ENCODE data around the gene SH2D3C. TPM values are rescaled to one million over a fixed set of nuclear protein-coding genes. Genes with fewer than 3 reads are reported as not detected.

Gene SH2D3C
- total RNA-seq, 4 donors from 2014 or later: 0.38 to 4.8 (median 2.8) TPM

DNA sequence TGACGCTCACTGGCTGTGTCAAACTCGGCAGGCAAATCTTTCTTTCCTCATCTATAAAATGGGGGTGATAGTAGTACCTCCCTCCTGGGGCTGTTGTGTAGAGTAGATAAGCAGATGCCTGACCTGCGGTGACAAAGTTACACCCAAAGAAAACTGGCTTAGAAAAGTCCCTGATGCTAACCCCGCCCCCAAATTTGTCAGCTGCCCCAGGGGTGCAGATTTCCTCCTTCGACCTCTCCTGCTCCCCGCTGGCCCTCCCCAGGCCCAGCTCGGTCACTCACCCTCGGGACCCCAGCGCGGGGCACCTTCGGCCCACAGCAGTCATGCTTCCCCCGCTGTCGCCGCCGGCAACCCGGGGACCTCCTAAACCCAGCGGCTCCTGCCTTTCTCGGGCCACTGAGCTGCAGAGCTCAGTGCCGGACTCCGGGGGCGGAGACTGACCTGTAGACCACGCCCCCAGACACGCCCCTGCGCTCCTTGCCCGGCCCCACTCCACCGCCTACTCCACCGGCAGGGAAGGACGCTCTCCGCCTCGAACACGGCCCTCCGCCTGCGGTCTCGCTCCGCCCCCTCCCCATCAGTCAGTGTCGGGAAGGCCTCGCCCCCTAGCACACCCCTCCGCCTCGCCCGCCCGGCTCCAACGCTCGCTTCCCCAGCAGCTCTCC, 7.4 kb downstream of the SH2D3C start:
- WGBS, 2 donors: 0 to 33% methylated on average over 1 to 14 of the region's 43 CpGs
- Histone ChIP-seq H3K27me3 (no peaks in the 10 kb centered on the region), H3K36me3 (no peaks in the 10 kb centered on the region), H3K4me3 (peak overlapping the region; percentile 39 to 77 (median 56)), H3K4me1 (peaks cover 5 to 63% (median 30%) of the 10 kb centered on the region in 3 donors), H3K27ac (peak overlapping the region; percentile 73 to 82 (median 82)), H3K9me3 (no peaks in the 10 kb centered on the region)
- peak in 2 of 4 donors; percentile 53 to 61 for TF ChIP-seq POLR2A (IDR thresholded peaks at IDR 0.05)
- TF ChIP-seq, protein P1, sequence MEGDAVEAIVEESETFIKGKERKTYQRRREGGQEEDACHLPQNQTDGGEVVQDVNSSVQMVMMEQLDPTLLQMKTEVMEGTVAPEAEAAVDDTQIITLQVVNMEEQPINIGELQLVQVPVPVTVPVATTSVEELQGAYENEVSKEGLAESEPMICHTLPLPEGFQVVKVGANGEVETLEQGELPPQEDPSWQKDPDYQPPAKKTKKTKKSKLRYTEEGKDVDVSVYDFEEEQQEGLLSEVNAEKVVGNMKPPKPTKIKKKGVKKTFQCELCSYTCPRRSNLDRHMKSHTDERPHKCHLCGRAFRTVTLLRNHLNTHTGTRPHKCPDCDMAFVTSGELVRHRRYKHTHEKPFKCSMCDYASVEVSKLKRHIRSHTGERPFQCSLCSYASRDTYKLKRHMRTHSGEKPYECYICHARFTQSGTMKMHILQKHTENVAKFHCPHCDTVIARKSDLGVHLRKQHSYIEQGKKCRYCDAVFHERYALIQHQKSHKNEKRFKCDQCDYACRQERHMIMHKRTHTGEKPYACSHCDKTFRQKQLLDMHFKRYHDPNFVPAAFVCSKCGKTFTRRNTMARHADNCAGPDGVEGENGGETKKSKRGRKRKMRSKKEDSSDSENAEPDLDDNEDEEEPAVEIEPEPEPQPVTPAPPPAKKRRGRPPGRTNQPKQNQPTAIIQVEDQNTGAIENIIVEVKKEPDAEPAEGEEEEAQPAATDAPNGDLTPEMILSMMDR (IDR thresholded peaks at IDR 0.05): peak in 1 of 6 experiments; percentile 12
- intact Hi-C loops (cut with DNase I): no loop called here
- DNase-seq: peak; percentile 92

- peak overlapping the region; percentile 39 to 77 (median 56) for H3K4me3 ChIP-seq
- intact Hi-C loops (cut with DNase I): no loop called here
- H3K27me3 ChIP-seq: no peaks in the 10 kb centered on the region
- peaks cover 5 to 65% (median 33%) of the 10 kb centered on the region in 3 donors for H3K4me1 ChIP-seq
- no peaks in the 10 kb centered on the region for H3K36me3 ChIP-seq
- peak overlapping the region; percentile 73 to 82 (median 82) for H3K27ac ChIP-seq
- no peaks in the 10 kb centered on the region for H3K9me3 ChIP-seq
- no peak for TF ChIP-seq POLR2A (IDR thresholded peaks at IDR 0.05)
- TF ChIP-seq, protein P1 (IDR thresholded peaks at IDR 0.05): no peak
- WGBS, 2 donors: 51 to 60% methylated on average over 1 to 3 of the region's 3 CpGs
- no peak for DNase-seq
These were observed 7.9 kb downstream of the SH2D3C start for GRCh38 chr9:127770583-127770904.

DNA sequence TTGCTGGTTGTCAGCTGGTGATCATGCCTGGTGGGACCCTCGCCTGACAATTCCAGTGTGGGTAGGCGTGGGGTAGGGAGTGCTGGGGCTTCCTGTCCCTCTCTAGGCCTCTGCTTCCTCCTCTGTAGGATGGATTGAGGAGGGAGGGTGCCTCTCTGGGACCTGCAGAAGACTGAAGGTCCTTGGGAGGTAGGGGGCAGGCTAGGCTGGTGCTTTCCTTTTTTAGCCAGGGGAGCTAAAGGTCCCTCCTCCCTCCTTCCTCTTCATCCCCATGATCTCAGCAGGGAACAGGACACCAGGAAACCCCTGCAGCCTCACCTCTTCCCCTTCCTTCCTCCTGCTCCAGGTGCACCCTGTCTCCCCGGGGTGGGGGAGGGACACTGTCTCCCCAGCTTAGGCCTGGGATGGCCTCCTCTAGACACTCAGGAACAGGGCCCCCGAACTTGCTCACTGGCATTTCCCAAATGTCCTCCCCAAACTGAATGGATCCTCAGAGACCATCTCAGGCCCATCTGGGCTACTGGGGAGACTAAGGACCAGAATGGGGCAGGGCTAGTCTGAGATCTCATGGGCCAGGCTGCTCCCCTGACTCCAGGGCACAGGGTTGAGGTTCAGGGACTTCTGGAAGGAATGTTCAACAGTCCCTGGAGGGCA, 8.4 kb downstream of the SH2D3C start:
- Histone ChIP-seq H3K4me3 (peak overlapping the region; percentile 39 to 77 (median 56)), H3K4me1 (peaks cover 5 to 67% (median 33%) of the 10 kb centered on the region in 3 donors), H3K27ac (peak overlapping the region; percentile 73 to 82 (median 82)), H3K27me3 (no peaks in the 10 kb centered on the region), H3K36me3 (no peaks in the 10 kb centered on the region), H3K9me3 (no peaks in the 10 kb centered on the region)
- no peak for TF ChIP-seq POLR2A (IDR thresholded peaks at IDR 0.05)
- TF ChIP-seq, protein P1 (IDR thresholded peaks at IDR 0.05): no peak
- WGBS, 2 donors: 60 to 85% methylated on average over 1 to 2 of the region's 4 CpGs
- intact Hi-C loops (cut with DNase I): no loop called here
- no peak for DNase-seq

GRCh38 chr9:127769101-127769500, 9.4 kb downstream of the SH2D3C start:
- Histone ChIP-seq H3K4me1 (peaks cover 5 to 75% (median 36%) of the 10 kb centered on the region in 3 donors), H3K27me3 (no peaks in the 10 kb centered on the region), H3K9me3 (no peaks in the 10 kb centered on the region), H3K4me3 (peak overlapping the region in 2 of 4 donors; percentile 41 to 55), H3K36me3 (no peaks in the 10 kb centered on the region), H3K27ac (peak overlapping the region; percentile 66 to 86 (median 82))
- intact Hi-C loops (cut with DNase I): no loop called here
- no peak for DNase-seq
- 95 to 100% methylated on average over 1 to 5 of the region's 5 CpGs for WGBS, 2 donors
- TF ChIP-seq, protein P1 (IDR thresholded peaks at IDR 0.05): no peak
- TF ChIP-seq POLR2A (IDR thresholded peaks at IDR 0.05): no peak

DNA sequence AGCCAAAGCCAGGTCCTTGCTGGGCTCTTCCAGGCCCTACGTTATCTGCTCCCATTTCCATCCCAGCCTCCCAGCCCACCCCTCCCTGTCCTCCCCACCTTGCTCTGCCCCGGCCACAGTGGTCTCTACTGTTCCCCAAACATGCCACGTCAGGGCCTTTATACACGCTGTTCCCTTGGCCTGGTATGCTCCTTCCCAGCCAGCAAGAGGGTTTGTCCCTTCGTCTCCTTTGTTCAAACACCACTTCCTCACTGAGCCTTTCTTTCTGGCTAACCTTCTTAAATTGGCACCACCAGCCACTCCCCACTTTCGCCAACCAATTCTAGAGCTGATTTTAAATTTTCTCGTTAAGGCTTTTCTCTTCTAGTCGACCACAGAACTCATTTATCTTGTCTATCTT, 9.8 kb downstream of the SH2D3C start:
- no peak for DNase-seq
- no peaks in the 10 kb centered on the region for H3K36me3 ChIP-seq
- H3K27ac ChIP-seq: peak overlapping the region; percentile 66 to 86 (median 82)
- intact Hi-C loops (cut with DNase I): no loop called here
- H3K4me3 ChIP-seq: peak overlapping the region in 2 of 4 donors; percentile 41 to 55
- H3K9me3 ChIP-seq: no peaks in the 10 kb centered on the region
- WGBS, 2 donors: 47 to 63% methylated on average over 6 to 8 of the region's 8 CpGs
- peaks cover 5 to 79% (median 36%) of the 10 kb centered on the region in 3 donors for H3K4me1 ChIP-seq
- no peaks in the 10 kb centered on the region for H3K27me3 ChIP-seq
- TF ChIP-seq, protein P1 (IDR thresholded peaks at IDR 0.05): no peak
- no peak for TF ChIP-seq POLR2A (IDR thresholded peaks at IDR 0.05)
